GM12873 (cell line): ENCODE results near the gene TAF10.

Source experiments
- TF ChIP-seq, protein P1 (sequence below): IDR thresholded peaks from 2 replicates; pipeline ENCODE4 v1.5.1; 2012; ENCODE audit warnings: low read depth, mild to moderate bottlenecking, moderate library complexity, low read length, control low read depth; ENCODE audit not compliant: insufficient read depth; ENCODE audit errors: missing control alignments

Gene TAF10

DNA sequence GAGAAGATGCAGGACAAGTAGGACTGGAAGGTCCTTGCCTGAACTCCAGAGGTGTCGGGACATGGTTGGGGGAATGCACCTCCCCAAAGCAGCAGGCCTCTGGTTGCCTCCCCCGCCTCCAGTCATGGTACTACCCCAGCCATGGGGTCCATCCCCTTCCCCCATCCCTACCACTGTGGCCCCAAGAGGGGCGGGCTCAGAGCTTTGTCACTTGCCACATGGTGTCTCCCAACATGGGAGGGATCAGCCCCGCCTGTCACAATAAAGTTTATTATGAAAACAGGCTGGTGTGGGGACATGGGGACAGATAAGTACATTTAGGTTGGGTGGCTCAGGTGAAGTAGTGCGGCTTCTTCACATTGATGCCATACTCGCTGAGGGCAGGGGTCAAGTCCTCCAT, 1.4 kb downstream of the TAF10 start:
- TF ChIP-seq, protein P1, sequence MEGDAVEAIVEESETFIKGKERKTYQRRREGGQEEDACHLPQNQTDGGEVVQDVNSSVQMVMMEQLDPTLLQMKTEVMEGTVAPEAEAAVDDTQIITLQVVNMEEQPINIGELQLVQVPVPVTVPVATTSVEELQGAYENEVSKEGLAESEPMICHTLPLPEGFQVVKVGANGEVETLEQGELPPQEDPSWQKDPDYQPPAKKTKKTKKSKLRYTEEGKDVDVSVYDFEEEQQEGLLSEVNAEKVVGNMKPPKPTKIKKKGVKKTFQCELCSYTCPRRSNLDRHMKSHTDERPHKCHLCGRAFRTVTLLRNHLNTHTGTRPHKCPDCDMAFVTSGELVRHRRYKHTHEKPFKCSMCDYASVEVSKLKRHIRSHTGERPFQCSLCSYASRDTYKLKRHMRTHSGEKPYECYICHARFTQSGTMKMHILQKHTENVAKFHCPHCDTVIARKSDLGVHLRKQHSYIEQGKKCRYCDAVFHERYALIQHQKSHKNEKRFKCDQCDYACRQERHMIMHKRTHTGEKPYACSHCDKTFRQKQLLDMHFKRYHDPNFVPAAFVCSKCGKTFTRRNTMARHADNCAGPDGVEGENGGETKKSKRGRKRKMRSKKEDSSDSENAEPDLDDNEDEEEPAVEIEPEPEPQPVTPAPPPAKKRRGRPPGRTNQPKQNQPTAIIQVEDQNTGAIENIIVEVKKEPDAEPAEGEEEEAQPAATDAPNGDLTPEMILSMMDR: no peak

- TF ChIP-seq, protein P1: no peak
Measured at GRCh38 chr11:6609502-6610015, 2.5 kb downstream of the TAF10 start.

GRCh38 chr11:6608726-6609501, 3.1 kb downstream of the TAF10 start:
- TF ChIP-seq, protein P1: no peak

- TF ChIP-seq, protein P1: no peak
Measured at GRCh38 chr11:6608011-6608410, 4.0 kb downstream of the TAF10 start.

- TF ChIP-seq, protein P1: no peak
Measured at GRCh38 chr11:6607190-6607795, 4.7 kb downstream of the TAF10 start.

- TF ChIP-seq, protein P1: no peak
Measured at GRCh38 chr11:6606471-6607189, 5.4 kb downstream of the TAF10 start.

DNA sequence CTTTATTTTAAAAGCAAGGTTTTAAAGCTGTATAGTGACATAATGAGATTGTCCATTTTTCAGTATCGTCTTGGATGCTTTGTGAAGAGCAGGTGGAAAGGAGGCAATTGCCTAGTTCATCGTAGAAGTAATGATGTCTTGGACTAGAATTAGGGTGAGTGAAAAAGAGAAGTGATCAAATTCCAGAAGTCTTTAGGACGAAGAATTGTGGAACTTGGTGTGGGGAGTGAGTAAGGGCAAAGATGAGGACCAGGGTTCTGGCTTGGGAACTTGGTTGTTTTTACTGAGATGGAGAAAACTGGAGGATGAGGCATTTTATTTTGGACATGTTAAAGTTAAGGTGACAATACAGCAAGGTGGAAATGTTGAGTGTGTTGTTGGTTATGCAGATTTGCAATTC, 7.2 kb downstream of the TAF10 start:
- TF ChIP-seq, protein P1: no peak
